MM.1S (cell line): Measurements from ENCODE around the gene AKAP8.

ENCODE experiments used
- DNase-seq: peaks from one replicate; pipeline ENCODE4 v3.0.0-alpha.2; 2015
- H2AFZ ChIP-seq: fragments of 300-600 bp; sonication (generic); 2 replicates; pipeline ENCODE4 v1.6.0; 2016; ENCODE audit warnings: antibody characterized with exemption, low read length
- H3F3A ChIP-seq: fragments of 300-600 bp; sonication (generic); 2 replicates; pipeline ENCODE4 v1.6.1; 2016; ENCODE audit warnings: mild to moderate bottlenecking, antibody characterized with exemption, low read length, moderate library complexity, mixed read lengths; ENCODE audit not compliant: insufficient read depth
- H3K27ac ChIP-seq: fragments of 300-600 bp; sonication (generic); 2 replicates; pipeline ENCODE4 v1.5.1; 2016; ENCODE audit warnings: mild to moderate bottlenecking, low read length
- H3K27me3 ChIP-seq: fragments of 300-600 bp; sonication (generic); replicated peaks from 2 replicates; pipeline ENCODE4 v1.6.0; 2016; ENCODE audit warnings: low read length; ENCODE audit not compliant: insufficient read depth
- H3K36me3 ChIP-seq: fragments of 300-600 bp; sonication (generic); replicated peaks from 2 replicates; pipeline ENCODE4 v1.6.1; 2016; ENCODE audit warnings: mild to moderate bottlenecking, low read length, mixed read lengths; ENCODE audit not compliant: insufficient read depth
- H3K4me1 ChIP-seq: fragments of 300-600 bp; sonication (generic); 2 replicates; pipeline ENCODE4 v1.6.1; 2016; ENCODE audit warnings: low read length, mixed read lengths
- H3K4me2 ChIP-seq: fragments of 300-600 bp; sonication (generic); 2 replicates; pipeline ENCODE4 v1.6.0; 2016; ENCODE audit warnings: low read depth, low read length
- H3K4me3 ChIP-seq: fragments of 300-600 bp; sonication (generic); 2 replicates; pipeline ENCODE4 v1.5.1; 2016; ENCODE audit warnings: low read length, mixed read lengths
- H3K79me2 ChIP-seq: fragments of 300-600 bp; sonication (generic); 2 replicates; pipeline ENCODE4 v1.6.1; 2016; ENCODE audit warnings: mixed run types, low read length, mixed read lengths
- H3K9ac ChIP-seq: fragments of 300-600 bp; sonication (generic); 2 replicates; pipeline ENCODE4 v1.6.1; 2016; ENCODE audit warnings: low read length, mixed read lengths
- H3K9me2 ChIP-seq: fragments of 300-600 bp; sonication (generic); replicated peaks from 2 replicates; pipeline ENCODE4 v1.6.1; 2016; ENCODE audit warnings: mild to moderate bottlenecking, low read length, mixed read lengths; ENCODE audit not compliant: insufficient read depth
- H3K9me3 ChIP-seq: fragments of 300-600 bp; sonication (generic); replicated peaks from 2 replicates; pipeline ENCODE4 v1.6.1; 2016; ENCODE audit warnings: mild to moderate bottlenecking, low read length, mixed read lengths; ENCODE audit not compliant: insufficient read depth
- H4K20me1 ChIP-seq: fragments of 300-600 bp; sonication (generic); 2 replicates; pipeline ENCODE4 v1.6.1; 2016; ENCODE audit warnings: mild to moderate bottlenecking, low read length, moderate library complexity, mixed read lengths; ENCODE audit not compliant: insufficient read depth
- EZH2 ChIP-seq: fragments of 300-600 bp; sonication (generic); optimal IDR thresholded peaks from 2 replicates; pipeline ENCODE3; 2017; ENCODE audit warnings: low read depth, mild to moderate bottlenecking, antibody characterized with exemption, low read length, mixed read lengths
- EZH2phosphoT487 ChIP-seq: fragments of 300-600 bp; sonication (generic); IDR thresholded peaks from 2 replicates; pipeline ENCODE4 v1.6.1; 2018; ENCODE audit warnings: antibody characterized with exemption, low read length
- TF ChIP-seq, protein P1 (sequence below): fragments of 300-600 bp; sonication (generic); IDR thresholded peaks from 2 replicates; pipeline ENCODE4 v1.5.1; 2016; ENCODE audit warnings: antibody characterized with exemption, low read length, mixed read lengths

The AKAP8 gene

DNA sequence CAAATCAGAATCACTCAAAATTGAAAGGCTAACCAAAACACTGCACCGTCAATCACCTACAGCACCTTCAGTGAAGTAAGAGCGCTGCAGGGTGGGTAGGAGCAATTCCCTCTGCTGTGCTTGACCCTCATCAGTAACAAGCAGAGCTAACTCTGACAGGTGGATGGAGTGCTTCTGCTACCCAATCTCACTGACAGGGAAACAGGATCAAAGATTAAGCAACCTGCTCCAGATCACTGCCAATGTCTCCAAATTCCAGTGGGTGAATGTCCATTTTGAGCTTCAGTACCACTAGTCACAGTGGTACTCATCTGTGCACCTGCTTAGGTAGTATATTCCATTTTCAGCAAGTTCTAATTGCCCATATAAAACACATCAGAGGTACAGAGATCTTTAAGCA is 72.4 kb downstream of the AKAP8 start:
- no peak overlapping the region for H3K4me2 ChIP-seq
- no peak for DNase-seq
- H3K9ac ChIP-seq: no peak overlapping the region
- no peaks in the 10 kb centered on the region for H3K36me3 ChIP-seq
- H3K9me2 ChIP-seq: no peaks in the 10 kb centered on the region
- no peaks in the 10 kb centered on the region for H3F3A ChIP-seq
- peaks cover 71% of the 10 kb centered on the region for H4K20me1 ChIP-seq
- TF ChIP-seq EZH2: no peak
- 0 out of 2 replicates have a peak, but pooled peaks cover 8% of the 10 kb centered on the region for H3K4me1 ChIP-seq
- H3K27ac ChIP-seq: no peak overlapping the region
- H3K4me3 ChIP-seq: no peak overlapping the region
- H3K27me3 ChIP-seq: no peaks in the 10 kb centered on the region
- H2AFZ ChIP-seq: no peak overlapping the region
- H3K79me2 ChIP-seq: peaks cover 99% of the 10 kb centered on the region
- H3K9me3 ChIP-seq: no peaks in the 10 kb centered on the region

DNA sequence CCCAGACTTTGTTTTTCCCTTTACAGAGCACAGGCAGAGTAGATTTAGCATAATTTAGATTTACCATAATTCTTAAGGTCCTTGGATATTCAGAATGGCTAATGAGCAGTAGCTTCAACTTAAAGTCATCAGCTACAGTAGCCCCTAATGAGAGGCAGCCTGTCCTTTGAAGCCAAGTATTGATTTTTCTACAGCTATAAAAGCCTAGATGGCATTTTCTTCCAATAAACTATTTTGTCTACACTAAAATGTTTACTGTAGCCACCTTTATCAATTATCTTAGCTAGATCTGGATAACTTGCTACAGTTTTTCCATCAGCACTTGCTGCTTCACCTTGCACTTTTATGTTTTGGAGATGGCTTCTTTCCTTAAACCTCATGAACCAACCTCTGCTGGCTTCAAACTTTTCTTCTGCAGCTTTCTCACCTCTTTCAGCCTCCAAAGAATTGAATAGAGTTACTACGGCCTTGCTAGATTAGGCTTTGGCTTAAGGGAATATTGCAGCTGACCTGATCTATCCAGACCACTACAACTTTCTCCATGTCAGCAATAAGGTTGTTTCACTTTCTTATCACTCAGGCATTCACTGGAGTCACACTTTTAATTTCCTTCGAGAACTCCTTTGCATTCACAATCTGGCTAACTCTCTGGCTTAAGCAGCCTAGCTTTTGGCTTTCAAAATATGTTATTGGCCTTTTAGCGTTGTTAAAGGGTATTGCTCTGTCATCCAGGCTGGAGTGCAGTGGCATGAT is 73.8 kb downstream of the AKAP8 start:
- Histone ChIP-seq H3K4me3 (no peak overlapping the region), H3K4me2 (no peak overlapping the region), H3K36me3 (no peaks in the 10 kb centered on the region), H3F3A (no peaks in the 10 kb centered on the region), H3K79me2 (peaks cover 98% of the 10 kb centered on the region), H3K9me2 (no peaks in the 10 kb centered on the region), H2AFZ (no peak overlapping the region), H3K9ac (no peak overlapping the region), H3K27me3 (no peaks in the 10 kb centered on the region), H3K4me1 (0 out of 2 replicates have a peak, but pooled peaks cover 8% of the 10 kb centered on the region), H3K27ac (no peak overlapping the region), H3K9me3 (no peaks in the 10 kb centered on the region), H4K20me1 (peaks cover 72% of the 10 kb centered on the region)
- no peak for DNase-seq
- TF ChIP-seq, protein P1, sequence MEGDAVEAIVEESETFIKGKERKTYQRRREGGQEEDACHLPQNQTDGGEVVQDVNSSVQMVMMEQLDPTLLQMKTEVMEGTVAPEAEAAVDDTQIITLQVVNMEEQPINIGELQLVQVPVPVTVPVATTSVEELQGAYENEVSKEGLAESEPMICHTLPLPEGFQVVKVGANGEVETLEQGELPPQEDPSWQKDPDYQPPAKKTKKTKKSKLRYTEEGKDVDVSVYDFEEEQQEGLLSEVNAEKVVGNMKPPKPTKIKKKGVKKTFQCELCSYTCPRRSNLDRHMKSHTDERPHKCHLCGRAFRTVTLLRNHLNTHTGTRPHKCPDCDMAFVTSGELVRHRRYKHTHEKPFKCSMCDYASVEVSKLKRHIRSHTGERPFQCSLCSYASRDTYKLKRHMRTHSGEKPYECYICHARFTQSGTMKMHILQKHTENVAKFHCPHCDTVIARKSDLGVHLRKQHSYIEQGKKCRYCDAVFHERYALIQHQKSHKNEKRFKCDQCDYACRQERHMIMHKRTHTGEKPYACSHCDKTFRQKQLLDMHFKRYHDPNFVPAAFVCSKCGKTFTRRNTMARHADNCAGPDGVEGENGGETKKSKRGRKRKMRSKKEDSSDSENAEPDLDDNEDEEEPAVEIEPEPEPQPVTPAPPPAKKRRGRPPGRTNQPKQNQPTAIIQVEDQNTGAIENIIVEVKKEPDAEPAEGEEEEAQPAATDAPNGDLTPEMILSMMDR: no peak
- TF ChIP-seq EZH2 (no peak), EZH2phosphoT487 (no peak)

DNA sequence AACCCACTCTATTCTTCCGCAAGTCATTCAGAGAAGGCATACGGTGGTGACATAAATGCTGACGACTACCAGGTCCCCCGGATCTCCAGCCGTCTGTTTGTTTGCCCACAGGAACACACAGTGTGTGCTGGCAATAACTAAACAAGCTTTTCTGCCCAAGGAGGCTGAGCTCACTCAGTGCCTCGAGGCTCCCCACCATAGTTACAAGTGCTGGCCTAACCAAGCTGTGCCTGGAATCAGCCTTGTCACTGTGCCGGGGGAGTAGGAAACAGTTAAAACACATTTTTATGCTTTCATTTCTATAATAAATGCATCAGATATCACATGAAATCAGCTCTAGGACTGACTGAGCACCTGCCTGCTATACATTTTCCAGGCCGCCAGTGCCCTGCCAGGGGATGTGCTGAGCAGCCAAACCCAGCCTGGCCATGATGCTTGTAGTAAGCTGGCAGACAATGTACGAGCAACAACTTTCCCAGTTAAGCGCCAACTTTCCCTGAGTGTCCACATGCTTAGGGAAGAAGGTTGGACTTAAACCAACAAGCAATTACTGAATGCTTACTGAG is 75.4 kb downstream of the AKAP8 start:
- Histone ChIP-seq H3K9me2 (no peaks in the 10 kb centered on the region), H3K9me3 (no peaks in the 10 kb centered on the region), H3K79me2 (peaks cover 98% of the 10 kb centered on the region), H3F3A (no peaks in the 10 kb centered on the region), H2AFZ (no peak overlapping the region), H3K27ac (no peak overlapping the region), H3K4me1 (0 out of 2 replicates have a peak, but pooled peaks cover 8% of the 10 kb centered on the region), H3K4me3 (no peak overlapping the region), H3K4me2 (no peak overlapping the region), H3K36me3 (no peaks in the 10 kb centered on the region), H3K27me3 (no peaks in the 10 kb centered on the region), H3K9ac (no peak overlapping the region), H4K20me1 (peaks cover 77% of the 10 kb centered on the region)
- no peak for DNase-seq
- TF ChIP-seq, protein P1: no peak
- TF ChIP-seq EZH2phosphoT487 (no peak), EZH2 (no peak)
